Ammon's horn (tissue), 1 donor: Measurements from ENCODE around the gene GNB3.
A peak's percentile ranks its signal among the peaks of the same experiment; 100 is the strongest.

Experiments used
- DNase-seq: peaks from one replicate; pipeline ENCODE4 v3.0.0-alpha.2; 2016; ENCODE audit warnings: low spot score

Gene GNB3

DNA sequence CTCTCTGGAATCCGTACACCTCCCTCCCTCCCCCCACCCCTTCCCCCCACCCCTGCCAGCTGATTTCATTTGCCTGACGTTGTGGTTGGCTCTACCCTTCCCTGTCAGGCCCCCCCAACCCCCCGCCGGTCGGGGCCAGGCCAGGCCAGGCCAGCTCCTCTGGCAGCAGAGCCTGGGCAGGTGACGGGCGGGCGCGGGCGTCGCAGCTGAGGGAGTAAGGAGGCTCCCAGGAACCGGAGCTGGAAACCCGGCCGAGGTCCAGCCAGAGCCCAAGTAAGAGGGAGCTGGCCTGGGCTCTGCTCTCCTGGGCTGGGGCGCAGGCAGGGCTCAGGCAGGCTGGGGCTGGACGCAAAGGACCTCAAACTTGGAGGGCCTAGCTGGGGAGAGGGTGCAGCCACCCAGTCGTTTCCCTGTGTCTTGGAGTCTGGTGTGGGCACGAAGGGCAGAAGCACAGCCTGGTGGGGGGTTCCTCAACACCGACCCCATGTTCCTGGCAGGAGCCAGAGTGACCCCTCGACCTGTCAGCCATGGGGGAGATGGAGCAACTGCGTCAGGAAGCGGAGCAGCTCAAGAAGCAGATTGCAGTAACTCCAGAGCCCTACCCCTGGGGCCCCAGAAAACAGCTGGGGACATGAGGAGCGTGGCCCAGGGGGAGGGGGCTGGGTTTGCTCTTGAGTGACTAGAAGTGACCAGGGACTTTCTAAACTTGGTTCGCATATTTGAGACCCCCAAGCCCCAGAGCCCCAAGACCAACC, at the start of gene GNB3:
Gene GNB3, plus strand, starts transcription at position 165 of the 755 bp plus-strand sequence. Its CDS starts 363 bp downstream, at position 528.
- no peak for DNase-seq

DNA sequence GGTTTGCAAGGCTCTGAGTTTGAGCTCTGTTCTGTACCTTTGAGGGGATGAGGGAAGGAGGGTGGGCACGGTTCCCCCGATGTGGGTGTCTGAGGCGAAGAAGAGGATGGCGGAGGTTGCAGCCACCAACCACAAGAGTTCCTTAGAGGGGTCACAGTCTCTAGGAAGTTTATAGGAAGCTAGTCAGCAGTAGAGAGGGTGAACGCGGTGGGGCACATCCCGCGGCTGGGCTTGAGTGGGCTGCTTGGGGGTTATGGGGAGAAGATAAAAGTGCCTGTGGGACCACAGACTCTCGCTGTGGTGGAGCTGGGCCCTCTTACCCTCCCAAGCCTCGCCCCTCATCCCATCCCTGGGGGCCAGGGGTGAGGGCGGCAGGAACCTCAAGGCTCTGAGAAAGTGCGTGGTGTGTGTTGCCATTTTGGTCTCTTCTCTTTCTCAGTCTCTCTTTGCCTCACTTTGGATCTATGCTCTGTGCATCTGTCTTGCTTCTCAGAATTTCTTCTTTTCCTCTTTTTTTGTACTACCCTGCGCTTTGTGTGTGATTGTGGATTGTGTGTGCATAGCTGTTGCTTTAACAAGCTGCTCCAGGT, 48.7 kb upstream of the GNB3 start:
- DNase-seq: no peak

DNA sequence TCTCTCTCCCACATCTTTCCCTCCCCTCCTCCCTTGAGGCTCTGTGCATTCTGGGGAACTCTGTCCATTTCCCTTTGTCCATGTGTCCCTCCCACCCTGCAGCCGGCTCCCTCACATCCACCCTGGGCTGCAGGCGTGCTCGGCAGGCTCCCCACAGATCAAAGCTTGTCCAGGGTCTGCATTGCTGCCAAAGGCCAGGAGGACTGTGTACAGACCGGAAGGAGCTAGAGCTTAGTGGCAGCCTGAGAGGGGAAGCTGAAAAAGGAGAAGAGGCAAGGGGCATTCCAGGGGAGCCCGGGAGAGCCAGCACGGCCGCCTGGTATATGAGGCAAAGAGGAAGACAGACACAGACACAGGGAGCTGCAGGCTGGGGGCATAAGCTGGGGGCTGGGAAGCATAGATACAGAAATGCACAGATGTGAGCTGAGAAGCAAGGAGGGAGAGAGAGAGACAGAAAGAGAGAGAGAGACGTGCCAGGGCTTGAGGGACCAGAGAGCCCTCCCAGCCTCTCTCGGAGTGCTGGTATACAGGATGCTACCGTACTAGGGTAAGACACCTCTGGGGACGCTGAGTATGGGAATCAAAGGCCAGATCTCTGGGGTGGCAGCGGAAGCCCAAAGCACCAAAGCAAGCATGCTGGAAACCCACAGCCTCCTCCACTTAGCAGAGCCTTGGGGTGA, 48.1 kb upstream of the GNB3 start:
- DNase-seq: peak; percentile 70

DNA sequence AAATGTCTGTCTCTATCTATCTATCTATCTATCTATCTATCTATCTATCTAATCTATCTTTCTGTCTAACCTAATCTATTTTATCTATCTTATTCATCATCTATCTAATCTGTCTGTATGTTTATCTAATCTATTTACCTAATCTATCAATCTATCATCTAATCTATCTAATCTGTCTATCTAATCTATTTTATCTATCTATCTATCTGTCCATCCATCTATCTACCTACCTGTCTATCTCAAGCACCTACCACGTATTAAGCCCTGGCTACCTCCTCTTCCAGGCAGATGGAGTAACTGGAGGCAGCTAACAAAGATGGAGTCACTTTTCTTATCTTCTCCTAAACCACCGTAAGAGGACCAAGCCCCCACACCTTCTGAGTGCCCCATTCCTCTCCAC, 45.6 kb upstream of the GNB3 start:
- no peak for DNase-seq

DNA sequence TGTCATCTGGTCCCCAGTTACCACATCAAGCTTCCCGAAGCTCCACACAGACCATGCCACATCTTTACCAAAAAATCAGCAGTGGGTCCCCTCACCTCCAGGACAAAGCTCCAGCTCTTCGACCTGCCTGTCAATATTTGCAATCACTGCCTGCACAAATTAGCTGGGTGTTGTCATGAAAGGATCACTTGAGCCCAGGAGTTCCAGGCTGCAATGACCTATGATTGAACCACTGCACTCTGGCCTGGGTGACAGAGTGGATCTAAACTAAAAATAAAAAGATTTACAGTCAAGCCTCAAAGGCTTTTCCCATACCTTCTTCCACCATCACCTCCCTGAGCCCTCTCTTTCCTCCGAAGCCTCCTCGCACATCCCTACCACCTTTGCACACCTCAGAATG, 44.1 kb upstream of the GNB3 start:
- DNase-seq: no peak

DNA sequence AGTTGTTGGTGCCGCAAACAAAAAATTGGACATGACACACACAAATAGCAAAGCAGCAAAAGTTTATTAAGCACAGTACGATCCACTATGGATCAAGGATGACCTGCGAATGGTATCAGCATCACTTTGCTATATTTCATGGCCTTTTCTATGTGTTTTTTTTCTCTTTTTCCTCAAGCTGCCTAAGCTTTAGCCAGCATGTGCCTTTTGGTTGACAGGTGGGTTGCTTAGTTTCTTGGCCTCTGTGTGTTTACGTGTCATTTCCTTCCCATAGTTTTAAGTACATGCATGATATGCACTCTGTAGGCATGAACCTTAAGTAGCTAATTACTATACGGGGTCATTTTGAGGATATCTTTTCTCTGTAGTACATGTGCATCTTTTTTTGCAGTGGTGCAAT, 41.6 kb upstream of the GNB3 start:
- DNase-seq: no peak

DNA sequence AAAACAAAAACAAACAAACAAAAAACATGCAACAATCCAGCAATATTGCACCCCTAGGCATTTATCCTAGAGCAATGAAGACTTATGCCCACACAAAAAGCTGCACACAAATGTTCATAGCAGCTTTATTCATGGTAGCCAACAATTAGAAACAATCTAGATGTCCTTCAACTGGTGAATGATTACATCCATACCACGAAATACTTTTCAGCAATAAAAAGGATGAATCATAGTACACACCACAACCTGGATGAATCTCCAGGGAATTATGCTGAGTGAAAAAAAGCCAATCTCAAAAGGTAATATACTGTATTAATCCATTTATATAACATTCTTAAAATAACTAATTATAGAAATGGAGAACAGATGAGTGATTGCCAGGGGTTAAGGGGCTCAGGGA, 33.6 kb upstream of the GNB3 start:
- DNase-seq: no peak

DNA sequence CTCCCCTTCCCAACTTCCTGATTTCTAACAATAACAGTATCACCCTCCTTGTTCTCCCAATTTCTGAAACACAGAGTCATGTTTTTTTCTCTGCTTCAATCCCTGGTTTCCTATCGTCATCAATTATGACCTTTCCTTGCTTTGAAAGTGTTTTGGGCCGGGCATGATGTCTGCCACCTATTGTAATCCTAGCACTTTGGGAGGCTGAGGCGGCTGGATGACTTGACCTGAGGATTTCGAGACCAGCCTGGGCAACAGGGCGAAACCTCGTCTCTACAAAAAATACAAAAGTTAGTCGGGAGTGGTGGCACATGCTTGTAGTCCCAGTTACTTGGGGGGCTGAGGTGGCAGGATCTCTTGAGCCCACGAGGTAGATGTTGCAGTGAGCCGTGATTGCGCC, 31.7 kb upstream of the GNB3 start:
- no peak for DNase-seq

DNA sequence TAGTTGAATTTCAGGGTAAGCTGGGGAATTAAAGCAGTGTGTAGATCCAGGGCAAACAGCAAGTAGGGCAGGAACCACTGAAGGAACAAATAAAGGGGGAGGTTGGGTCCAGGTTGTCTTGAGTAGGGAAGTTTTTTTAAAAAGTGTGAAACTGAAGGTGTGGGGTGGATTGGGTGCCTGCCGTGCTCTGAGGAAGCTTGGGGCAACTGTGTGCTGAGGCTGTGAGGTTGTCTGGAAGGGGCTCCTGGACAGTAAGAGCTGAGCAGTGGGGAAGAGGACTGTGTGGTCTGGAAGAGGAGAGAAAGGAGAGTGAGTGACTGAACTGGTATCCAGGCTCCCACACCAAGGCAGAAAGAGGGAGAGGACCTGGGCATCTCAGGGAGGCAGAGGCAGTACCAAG, 30.0 kb upstream of the GNB3 start:
- no peak for DNase-seq

DNA sequence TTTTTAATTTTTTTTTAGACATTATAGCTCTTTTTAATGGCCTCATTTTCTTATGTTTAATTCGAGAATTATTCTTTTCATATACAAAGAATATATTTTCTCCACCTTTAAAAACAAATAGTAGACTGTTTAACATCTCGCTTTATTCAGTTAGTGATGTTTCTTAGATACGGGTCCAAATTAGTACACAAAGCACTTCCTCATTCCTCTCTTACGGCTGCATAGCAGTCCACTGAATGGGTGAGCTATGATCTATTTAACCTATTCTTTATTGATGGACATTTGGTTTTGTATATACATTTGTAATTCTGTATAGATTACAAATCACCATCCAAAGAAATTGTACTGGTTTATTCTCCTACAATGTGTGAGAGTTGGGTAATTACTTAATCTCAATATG, 27.4 kb upstream of the GNB3 start:
- no peak for DNase-seq

DNA sequence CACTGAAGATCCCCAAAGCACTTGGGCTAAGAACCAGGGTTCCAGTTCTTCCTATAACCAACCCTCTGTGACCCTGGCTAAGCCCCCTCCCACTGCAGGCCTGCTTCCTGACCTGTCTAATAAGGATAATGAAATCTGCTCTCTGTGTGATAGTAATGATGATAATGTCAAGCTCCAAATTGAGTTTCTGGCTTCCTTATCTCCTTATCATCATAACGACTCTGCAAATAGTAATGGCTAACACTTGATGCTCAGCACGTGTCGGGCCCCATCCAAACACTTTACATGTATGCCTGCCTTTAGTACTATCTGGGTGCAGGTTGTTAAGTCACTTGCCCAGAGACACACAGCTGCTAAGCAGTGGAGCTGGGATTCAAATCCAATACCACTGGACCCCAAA, 24.1 kb upstream of the GNB3 start:
- no peak for DNase-seq

DNA sequence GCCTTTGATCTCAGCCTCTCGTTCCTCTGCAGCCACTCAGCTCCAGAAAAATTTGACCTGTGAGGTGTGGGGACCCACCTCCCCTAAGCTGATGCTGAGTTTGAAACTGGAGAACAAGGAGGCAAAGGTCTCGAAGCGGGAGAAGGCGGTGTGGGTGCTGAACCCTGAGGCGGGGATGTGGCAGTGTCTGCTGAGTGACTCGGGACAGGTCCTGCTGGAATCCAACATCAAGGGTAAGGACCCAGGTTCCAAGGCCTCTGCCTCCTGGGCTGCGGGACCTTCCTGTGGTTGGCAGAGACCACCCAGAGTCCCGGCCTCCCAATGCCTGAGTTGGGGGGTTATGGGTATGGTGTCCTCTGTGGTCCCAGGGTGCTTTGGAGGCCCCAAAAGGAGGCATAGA, 23.6 kb upstream of the GNB3 start:
- DNase-seq: no peak

DNA sequence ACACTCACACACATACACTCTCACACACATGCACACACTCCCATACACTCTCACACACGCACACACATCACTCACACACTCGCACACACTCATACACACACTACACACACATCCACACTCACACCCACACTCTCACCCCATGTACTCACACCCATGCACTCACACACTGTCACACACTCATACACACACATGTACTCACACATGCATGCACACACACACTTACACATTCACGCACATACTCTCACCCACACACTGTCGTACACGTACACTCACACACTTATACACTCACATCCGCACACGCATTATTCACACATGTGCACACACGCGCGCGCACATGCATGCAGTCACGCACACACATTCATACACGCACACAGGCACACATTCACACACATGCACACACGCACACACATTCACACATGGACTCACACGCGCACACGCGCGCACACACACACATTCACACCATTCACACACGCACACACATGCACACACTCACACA, 23.0 kb upstream of the GNB3 start:
- DNase-seq: no peak

DNA sequence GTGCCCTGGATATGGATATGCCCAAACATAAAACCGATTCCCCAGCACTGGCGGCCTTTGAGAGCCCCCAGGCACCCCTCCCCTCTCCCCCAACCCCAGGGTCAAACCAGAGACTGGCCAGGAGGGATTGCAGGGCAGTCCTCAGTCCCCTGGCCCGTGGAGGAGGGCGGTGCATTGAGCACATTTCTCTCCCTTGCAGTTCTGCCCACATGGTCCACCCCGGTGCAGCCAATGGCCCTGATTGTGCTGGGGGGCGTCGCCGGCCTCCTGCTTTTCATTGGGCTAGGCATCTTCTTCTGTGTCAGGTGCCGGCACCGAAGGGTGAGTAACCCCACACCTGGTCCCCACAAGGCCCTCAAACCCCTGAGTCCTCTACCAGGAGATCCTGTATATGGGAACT, 22.5 kb upstream of the GNB3 start:
- no peak for DNase-seq

DNA sequence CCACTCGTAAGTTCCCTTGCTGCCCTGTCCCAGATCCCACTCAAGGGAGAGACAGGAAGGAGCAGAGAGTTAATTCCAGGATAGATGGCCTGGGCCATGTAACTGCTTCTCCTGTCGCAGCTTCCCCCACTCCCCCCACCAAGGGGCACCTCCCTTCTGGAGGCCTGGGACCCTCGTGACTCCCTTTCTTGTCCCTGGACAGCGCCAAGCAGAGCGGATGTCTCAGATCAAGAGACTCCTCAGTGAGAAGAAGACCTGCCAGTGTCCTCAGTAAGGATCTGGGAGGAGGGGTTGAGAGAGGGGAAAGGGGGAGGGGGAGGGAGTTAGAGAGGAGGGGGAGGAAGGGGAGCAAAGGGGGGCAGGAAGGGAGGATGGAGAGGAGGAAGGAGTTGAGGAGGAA, 22.1 kb upstream of the GNB3 start:
- no peak for DNase-seq

DNA sequence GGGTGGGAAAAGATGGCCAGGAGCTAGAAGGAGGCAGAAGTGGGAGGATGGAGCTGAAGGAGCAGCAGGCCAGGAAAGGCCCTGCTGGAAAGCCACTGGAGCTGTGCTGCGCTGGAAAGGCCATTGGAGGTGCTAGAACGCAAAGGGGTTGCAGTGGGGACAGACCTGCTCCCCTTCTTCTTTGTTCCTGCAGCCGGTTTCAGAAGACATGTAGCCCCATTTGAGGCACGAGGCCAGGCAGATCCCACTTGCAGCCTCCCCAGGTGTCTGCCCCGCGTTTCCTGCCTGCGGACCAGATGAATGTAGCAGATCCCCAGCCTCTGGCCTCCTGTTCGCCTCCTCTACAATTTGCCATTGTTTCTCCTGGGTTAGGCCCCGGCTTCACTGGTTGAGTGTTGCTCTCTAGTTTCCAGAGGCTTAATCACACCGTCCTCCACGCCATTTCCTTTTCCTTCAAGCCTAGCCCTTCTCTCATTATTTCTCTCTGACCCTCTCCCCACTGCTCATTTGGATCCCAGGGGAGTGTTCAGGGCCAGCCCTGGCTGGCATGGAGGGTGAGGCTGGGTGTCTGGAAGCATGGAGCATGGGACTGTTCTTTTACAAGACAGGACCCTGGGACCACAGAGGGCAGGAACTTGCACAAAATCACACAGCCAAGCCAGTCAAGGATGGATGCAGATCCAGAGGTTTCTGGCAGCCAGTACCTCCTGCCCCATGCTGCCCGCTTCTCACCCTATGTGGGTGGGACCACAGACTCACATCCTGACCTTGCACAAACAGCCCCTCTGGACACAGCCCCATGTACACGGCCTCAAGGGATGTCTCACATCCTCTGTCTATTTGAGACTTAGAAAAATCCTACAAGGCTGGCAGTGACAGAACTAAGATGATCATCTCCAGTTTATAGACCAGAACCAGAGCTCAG, 21.4 kb upstream of the GNB3 start:
- no peak for DNase-seq

DNA sequence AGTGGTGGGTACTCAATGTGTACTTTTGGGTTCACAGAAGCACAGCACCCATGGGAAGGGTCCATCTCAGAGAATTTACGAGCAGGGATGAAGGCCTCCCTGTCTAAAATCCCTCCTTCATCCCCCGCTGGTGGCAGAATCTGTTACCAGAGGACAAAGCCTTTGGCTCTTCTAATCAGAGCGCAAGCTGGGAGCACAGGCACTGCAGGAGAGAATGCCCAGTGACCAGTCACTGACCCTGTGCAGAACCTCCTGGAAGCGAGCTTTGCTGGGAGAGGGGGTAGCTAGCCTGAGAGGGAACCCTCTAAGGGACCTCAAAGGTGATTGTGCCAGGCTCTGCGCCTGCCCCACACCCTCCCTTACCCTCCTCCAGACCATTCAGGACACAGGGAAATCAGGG, 20.6 kb upstream of the GNB3 start:
- DNase-seq: no peak

DNA sequence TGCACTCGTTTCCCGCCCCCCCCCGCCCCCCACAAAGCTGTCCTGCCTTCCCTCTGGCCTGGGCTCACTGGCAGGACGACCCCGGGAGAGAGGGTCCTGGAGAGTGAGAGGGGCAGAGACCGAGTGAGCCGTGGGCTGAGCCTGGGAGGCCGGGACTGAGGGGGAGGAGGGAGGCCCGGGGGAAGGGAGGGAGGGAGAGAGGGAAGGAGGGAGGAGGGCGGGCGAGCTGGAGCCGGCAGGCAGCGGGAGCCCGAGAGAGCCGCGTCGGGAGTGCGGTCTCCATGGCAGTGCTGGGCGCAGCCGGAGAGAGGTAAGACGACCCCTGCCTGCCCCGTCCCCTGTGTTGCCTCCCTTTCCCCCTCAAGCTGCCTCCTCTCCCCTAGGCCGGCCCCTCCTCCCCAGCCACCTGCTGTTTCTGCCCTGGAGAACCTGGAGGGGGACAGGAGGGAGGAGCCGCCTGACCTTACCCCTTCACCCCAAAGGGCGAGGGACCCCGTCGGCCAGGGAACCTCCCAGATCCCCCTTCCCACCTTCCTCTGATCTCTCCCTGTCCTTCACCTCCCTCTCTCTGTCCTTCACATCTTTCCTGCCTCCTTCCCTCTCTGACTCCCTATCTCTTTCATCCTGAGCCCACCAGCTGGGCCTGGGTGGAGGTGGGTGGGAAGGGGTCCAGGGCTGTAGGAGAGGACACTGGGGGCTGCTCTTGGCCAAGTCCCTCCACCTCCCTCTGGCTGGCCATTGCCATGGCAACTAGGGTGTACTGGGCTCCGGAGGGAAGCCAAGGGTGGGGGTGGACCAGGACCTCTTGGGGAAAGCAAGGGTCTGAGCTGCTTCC, 18.9 kb upstream of the GNB3 start, which contains the start of gene GPR162:
Gene GPR162, plus strand, starts transcription at position 231 of the 835 bp plus-strand sequence. CDS start 2,078 bp downstream, outside the sequence.
- peak; percentile 79 for DNase-seq

DNA sequence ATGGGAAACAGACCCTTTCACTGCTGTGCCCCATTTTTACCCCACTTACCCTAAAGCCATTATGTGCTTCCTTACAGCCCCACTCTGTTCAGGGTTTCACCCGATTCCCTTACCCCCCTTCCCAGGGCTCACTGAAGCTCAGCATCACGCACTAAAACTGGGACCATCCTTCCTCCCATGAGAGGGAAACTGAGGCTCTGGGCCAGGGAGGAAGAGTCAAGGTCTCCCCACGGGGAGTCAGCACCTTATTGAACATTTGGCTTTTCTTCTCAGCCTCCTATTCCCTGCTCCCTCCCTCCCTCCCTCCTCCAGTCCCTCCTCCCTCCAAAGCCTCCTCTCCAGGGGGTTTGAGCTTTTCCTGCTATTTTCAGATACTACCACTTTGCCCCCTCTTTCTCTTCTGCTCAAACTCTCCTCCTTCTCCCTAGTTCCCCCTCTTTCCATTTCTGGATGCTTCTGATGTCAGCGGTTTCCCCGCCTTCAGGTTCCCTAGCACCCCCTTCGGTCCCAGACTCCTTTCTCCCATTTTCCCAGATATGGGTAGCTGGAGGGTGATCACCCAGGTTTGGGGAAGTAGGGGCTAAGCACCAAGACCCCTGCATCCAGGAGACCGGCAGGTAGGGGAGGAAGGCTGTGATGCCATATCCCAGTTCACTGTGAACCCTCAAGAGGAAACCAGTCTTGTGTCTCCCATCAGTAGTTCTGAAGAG, 18.1 kb upstream of the GNB3 start:
- no peak for DNase-seq
